Peyer's patch (tissue), 4 donors: Measurements from ENCODE around the gene USP24.

Experiments
- CTCF ChIP-seq, 6 experiments: fragments of 450-650 bp in 4 of 6; fragments of 200-600 bp in 2 of 6; sonication (generic) in 1 of 6; IDR thresholded peaks; one replicate each; pipeline ENCODE4 v1.5.1; 2017 to 2019; ENCODE audit warnings: antibody characterized with exemption in 6 of 6, mild to moderate bottlenecking in 3 of 6, moderate library complexity in 1 of 6
- POLR2A ChIP-seq, 2 donors: fragments of 450-650 bp; IDR thresholded peaks; one replicate each; pipeline ENCODE4 v1.5.1; 2017; ENCODE audit warnings: antibody characterized with exemption in 2 of 2, mild to moderate bottlenecking in 2 of 2, moderate library complexity in 2 of 2

- TF ChIP-seq CTCF (IDR thresholded peaks at IDR 0.05), result no peak
- TF ChIP-seq POLR2A (IDR thresholded peaks at IDR 0.05), result no peak
Measured at GRCh38 chr1:55155522-55155921, 59.6 kb downstream of the USP24 start.
